Fibroblast of lung (primary cell): ENCODE measurements around the gene KIAA0232.

Experiments used
- EZH2 ChIP-seq: IDR thresholded peaks from 2 replicates; pipeline ENCODE4 v1.5.1; 2012; ENCODE audit warnings: low read length, control low read depth, mild to moderate bottlenecking; ENCODE audit errors: missing control alignments
- TF ChIP-seq, protein P1 (sequence below), 2 donors: IDR thresholded peaks in 1 of 2; conservative IDR thresholded peaks in 1 of 2; 1 replicate in 1 of 2; 2 replicates in 1 of 2; pipeline ENCODE4 v1.5.1; 2011 to 2012; ENCODE audit warnings: low read length in 2 of 2, control low read depth in 1 of 2, inconsistent platforms in 1 of 2, low read depth in 1 of 2, mild to moderate bottlenecking in 1 of 2

DNA sequence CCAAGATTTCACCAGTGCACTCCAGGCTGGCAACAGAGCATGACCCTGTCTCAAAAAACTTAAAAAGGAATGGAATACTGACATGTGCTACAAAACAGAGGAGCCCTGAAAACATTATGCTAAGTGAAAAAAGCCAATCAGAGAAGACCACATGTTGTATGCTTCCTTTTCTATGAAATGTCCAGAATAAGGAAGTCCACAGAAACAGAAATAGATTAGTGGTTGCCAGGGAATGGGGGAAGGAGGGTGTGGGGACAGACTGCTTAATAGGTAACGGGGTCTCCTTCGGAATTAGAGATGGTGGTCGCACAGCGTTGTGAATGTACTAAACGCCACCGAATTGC lies 30.1 kb upstream of the KIAA0232 start:
- TF ChIP-seq, protein P1, sequence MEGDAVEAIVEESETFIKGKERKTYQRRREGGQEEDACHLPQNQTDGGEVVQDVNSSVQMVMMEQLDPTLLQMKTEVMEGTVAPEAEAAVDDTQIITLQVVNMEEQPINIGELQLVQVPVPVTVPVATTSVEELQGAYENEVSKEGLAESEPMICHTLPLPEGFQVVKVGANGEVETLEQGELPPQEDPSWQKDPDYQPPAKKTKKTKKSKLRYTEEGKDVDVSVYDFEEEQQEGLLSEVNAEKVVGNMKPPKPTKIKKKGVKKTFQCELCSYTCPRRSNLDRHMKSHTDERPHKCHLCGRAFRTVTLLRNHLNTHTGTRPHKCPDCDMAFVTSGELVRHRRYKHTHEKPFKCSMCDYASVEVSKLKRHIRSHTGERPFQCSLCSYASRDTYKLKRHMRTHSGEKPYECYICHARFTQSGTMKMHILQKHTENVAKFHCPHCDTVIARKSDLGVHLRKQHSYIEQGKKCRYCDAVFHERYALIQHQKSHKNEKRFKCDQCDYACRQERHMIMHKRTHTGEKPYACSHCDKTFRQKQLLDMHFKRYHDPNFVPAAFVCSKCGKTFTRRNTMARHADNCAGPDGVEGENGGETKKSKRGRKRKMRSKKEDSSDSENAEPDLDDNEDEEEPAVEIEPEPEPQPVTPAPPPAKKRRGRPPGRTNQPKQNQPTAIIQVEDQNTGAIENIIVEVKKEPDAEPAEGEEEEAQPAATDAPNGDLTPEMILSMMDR (conservative IDR thresholded peaks at IDR 0.05 in 1 of 2, IDR thresholded peaks at IDR 0.05 in 1 of 2; ENCODE audit: low read depth in 1 of 2, low read length in 2 of 2): no peak
- TF ChIP-seq EZH2: no peak
